ENCODE measurements around the gene TNFRSF18.
"Not testable (repeated sequence)": the region's sequence is repeated elsewhere in the genome, so short reads cannot be mapped to it uniquely, and the experiment has no call there.

TNFRSF18 gene

GRCh38 chr1:1196431-1197187 is 9.8 kb downstream of the TNFRSF18 start:
- no peak for DNase-seq

- DNase-seq: not testable (repeated sequence)
Observed at GRCh38 chr1:1195726-1196125, 10.7 kb downstream of the TNFRSF18 start.

DNA sequence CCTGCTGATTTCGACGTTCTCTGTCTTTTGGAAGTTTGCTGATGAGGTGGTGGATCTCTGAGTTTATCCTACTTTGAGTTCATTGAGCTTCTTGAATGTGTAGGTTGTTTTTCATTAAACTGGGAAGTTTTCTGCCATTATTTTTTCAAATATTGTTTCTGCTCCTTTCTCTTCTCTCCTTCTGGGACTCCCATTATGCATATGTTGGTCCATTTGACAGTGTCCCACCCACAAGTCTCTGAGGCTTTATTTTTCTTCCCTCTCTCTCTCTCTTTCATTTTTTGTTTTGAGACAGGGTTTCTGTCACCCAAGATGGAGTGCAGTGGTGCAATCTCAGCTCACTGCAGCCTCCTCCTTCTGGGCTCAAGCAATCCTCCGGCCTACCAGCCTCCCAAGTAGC is 11.7 kb downstream of the TNFRSF18 start:
- no peak for DNase-seq

DNA sequence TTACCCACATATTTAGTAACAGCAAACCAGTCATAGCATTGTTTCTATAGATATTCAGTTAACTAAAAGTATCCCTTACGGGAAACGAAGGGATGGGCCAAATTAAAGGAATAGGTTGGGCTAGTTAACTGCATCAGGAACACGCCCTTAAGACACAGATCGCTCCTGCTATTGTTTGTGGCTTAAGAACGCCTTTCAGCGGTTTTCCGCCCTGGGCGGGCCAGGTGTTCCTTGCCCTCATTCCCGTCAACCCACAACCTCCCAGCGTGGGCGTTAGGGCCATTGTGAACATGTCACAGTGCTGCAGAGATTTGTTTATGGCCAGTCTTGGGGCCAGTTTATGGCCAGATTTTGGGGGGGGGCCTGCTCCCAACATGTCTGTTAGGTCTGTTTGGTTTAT is 14.7 kb downstream of the TNFRSF18 start:
- no peak for DNase-seq

DNA sequence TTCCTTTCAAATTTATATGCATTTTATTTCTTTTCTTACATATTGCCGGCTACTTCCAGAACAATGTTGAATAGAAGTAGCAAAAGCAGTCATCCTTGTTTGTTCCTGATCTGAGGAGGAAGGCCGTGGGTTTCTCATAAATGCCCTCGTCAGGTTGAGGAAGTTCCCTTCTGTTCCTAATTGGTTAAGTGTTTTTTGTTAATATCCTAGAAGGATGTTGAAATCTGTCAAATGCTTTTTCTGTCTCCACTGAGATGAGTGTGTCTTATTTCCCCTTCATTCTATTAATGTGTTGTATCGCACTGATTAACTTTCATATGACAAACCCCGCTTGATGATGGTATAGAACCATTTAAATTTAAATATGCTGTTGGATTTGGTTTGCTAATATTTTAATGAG is 17.3 kb downstream of the TNFRSF18 start:
- DNase-seq: no peak

DNA sequence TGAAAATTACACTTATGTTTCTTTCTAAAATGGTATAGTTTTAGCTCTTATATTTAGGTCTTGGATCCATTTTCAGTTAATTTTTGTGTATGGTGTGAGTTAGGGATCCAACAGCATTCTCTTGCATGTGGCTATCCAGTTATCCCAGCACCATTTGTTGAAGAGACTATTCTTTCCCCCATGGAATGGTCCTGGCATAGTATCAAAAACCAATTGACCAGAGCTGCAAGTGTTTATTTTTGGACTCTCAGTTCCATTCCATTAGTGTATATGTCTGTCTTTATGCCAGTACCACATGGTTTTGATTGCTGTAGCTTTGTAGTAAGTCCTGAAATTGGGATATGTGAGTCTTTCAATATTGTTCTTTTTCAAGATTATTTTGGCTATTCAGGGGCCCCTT is 18.5 kb downstream of the TNFRSF18 start:
- no peak for DNase-seq

DNA sequence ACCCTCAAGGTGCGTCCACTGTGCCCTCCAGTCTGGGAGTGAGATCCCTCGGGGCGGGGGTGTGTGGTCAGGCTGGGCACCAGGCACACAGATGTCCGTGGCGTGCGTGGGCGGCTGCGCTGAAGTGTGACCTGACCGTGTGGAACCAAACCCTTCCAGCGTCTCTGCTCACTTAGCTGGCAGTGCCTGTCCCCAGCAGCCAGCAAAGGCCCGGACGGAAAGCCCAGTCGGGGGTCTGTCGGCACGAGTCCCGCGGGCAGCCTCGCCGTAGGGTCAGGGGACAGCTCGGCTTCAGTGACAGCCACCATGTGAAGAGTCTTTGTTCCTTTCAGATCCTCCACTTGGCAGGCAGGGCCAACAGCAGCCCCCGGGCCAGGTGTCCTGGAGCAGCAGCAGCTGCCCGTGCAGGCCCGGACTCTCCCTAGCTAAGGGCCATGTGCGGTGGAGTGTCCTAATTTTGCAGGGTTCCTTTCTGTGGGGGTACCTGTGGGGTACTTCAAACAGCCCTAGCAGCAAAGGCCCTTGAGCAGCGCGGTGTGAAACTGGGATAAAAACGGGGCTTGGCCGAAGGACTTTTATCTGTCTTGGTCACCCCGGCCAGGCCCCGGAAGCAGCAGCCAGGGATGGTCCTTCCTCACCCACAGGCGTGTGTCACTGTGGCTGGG is 21.2 kb downstream of the TNFRSF18 start:
- no peak for DNase-seq

GRCh38 chr1:1183833-1184775 is 22.3 kb downstream of the TNFRSF18 start:
- DNase-seq: no peak

GRCh38 chr1:1183221-1183747 is 23.1 kb downstream of the TNFRSF18 start:
- DNase-seq: no peak

GRCh38 chr1:1182491-1183220 is 23.7 kb downstream of the TNFRSF18 start:
- DNase-seq: no peak

GRCh38 chr1:1181938-1182410 is 24.4 kb downstream of the TNFRSF18 start:
- no peak for DNase-seq

- no peak for DNase-seq
Observed at GRCh38 chr1:1181129-1181937, 25.1 kb downstream of the TNFRSF18 start.

GRCh38 chr1:1179983-1180861 is 26.2 kb downstream of the TNFRSF18 start:
- DNase-seq: no peak

- DNase-seq: no peak
Observed at GRCh38 chr1:1179346-1179982, 26.9 kb downstream of the TNFRSF18 start.

DNA sequence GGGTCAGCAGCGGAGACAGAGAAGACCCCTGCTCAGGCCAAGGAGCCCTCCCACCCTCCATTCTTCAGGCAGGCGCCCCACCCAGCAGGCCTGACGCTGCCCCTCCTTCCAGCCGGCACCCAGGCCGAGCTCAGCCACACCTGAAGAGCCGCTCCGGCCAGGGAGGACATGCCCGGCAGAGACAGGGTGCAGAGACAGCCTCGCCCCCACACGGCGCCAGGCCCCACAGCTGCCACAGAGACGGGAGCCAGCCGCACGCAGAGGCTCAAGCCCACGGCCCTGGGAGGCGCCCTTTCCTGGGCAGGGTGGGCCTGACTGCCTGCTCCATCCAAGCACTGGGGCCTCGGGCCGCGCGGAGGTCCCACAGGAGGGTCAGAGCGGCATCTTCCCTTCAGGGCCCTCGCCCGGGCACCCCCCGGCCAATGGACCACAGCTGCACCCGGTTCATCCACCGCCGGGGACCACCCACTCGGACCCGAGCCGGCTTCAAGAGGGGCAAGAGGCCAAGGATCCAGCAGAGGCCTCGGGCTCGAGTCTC is 27.5 kb downstream of the TNFRSF18 start:
- DNase-seq: no peak

DNA sequence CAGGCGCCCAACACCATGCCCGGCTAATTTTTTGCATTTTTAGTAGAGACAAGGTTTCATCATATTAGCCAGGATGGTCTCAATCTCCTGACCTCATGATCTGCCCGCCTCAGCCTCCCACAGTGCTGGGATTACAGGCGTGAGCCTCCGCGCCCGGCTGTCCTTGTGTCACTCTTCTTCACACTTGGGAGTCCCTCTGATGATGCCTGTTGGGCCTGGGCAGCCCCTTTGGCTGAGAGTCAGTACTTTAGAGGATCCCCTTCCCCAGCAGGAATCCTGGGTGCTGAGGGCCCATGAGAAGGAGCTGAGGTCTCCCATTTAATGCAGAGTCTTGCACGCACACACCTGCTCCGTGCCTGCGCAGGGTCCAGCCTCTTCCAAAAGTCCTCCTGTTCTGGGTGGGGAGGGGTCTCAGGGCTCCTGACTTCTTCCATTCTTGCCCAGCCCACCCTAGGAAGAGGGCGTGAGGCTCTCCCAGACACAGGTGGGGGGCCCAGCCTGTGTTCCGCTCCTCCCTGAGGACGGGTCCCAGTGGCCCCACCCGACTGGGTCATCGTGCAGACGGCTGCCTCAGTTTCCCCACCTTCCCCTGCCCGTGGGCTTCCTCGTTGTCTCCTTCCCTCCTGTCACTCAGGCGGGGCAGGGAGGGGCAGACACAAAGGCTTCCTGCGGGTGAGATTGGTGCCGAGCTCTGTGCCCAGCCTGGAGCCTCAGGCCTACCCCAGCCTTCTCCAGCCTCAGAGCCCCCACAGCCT is 28.8 kb downstream of the TNFRSF18 start:
- no peak for DNase-seq

GRCh38 chr1:1176931-1177330 is 29.5 kb downstream of the TNFRSF18 start:
- no peak for DNase-seq

- peak; percentile 81 for DNase-seq
Observed at GRCh38 chr1:1176063-1176761, 30.2 kb downstream of the TNFRSF18 start.

All from NCI-H510A treated with DMSO at 0.1 percent for 48 hours (cell line).